Epithelial cell of proximal tubule (primary cell): ENCODE results near the gene PPARA. TPM values are rescaled to one million over a fixed set of nuclear protein-coding genes. Genes with fewer than 3 reads are reported as not detected.
A peak's percentile ranks its signal among the peaks of the same experiment; 100 is the strongest.

Source experiments
- DNase-seq: peaks from one replicate; pipeline ENCODE4 v3.0.0-alpha.2; 2011; ENCODE audit warnings: low read depth
- H3K4me3 ChIP-seq: 2 replicates; pipeline ENCODE4 v1.5.1; 2011; ENCODE audit warnings: low read depth, mild to moderate bottlenecking, low read length
- CTCF ChIP-seq: conservative IDR thresholded peaks from 2 replicates; pipeline ENCODE4 v1.5.1; 2012; ENCODE audit warnings: low read depth, mild to moderate bottlenecking, low read length
- total RNA-seq: library from RNA; depleted of rRNA; stranded (reverse); fragments of >200 nt; gene quantifications from 2 replicates; pipeline ENCODE4 v1.2.3, GENCODE V29; 2015

The PPARA gene
- total RNA-seq, 1 donor from 2014 or later = 18.5 TPM

GRCh38 chr22:46185283-46185682, 35.0 kb downstream of the PPARA start:
- no peak overlapping the region for H3K4me3 ChIP-seq
- TF ChIP-seq CTCF = no peak
- DNase-seq = no peak

GRCh38 chr22:46187862-46188261, 37.5 kb downstream of the PPARA start:
- no peak for TF ChIP-seq CTCF
- H3K4me3 ChIP-seq = no peak overlapping the region
- peak; percentile 79 for DNase-seq

GRCh38 chr22:46192210-46192993, 42.1 kb downstream of the PPARA start:
- no peak for DNase-seq
- H3K4me3 ChIP-seq = no peak overlapping the region
- no peak for TF ChIP-seq CTCF

GRCh38 chr22:46193898-46194310, 43.6 kb downstream of the PPARA start:
- no peak for DNase-seq
- no peak for TF ChIP-seq CTCF

GRCh38 chr22:46195487-46196165, 45.3 kb downstream of the PPARA start:
- no peak for DNase-seq
- TF ChIP-seq CTCF = no peak
- no peak overlapping the region for H3K4me3 ChIP-seq

More at GRCh38 chr22:46193898-46194310, 43.6 kb downstream of the PPARA start:
- no peak overlapping the region for H3K4me3 ChIP-seq

GRCh38 chr22:46196278-46196677, 46.0 kb downstream of the PPARA start:
- H3K4me3 ChIP-seq = no peak overlapping the region
- DNase-seq = no peak
- TF ChIP-seq CTCF = no peak
